ENCODE data around the gene GABRB1. TPM values are rescaled to one million over a fixed set of nuclear protein-coding genes. Genes with fewer than 3 reads are reported as not detected.

The GABRB1 gene
- total RNA-seq, 1 experiment from 2014 or later, result not detected

DNA sequence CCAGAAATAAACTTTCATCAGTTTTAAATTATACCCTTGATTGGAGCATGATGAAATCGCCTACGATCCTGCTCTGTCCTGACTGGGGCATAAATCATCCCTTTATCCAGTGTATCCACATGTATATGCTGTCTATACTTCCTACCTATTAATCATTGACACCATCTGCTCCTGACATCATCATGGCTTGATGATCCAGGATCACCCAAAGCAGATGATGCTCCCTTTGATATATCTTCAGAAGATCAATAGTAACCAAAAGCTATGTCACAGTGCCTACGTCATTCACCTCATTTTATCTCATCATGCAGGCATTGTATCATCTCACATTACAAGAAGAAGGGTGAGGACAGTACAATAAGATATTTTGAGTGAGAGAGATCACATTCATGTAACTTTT lies 294.7 kb downstream of the GABRB1 start:
- H3K9me3 ChIP-seq (ENCODE audit: control insufficient read depth in 1 of 2, insufficient read depth in 1 of 2, low read depth in 1 of 2, low read length in 2 of 2), result no peaks in the 10 kb centered on the region
- TF ChIP-seq EZH2phosphoT487 (IDR thresholded peaks at IDR 0.05; ENCODE audit: borderline replicate concordance) (no peak), ZFX (IDR thresholded peaks at IDR 0.05) (no peak)
- ChIA-PET CTCF (no interaction called here), RAD21 (ENCODE audit: low non-redundant PET in 1 of 2, low total read pairs in 2 of 2, uncharacterized antibody in 2 of 2, unreplicated experiment in 2 of 2) (no interaction called here), POLR2A (no interaction called here)
- no peak overlapping the region for H3K4me2 ChIP-seq (ENCODE audit: low read length)
- DNase-seq (ENCODE audit: low read depth, low spot score) (no peak), ATAC-seq (no peak)
- no peaks in the 10 kb centered on the region for H3K4me1 ChIP-seq (ENCODE audit: control insufficient read depth in 1 of 2, insufficient read depth in 2 of 2, low read length in 2 of 2)
- no peaks in the 10 kb centered on the region for H4K20me1 ChIP-seq (ENCODE audit: insufficient read depth)
- no peak overlapping the region for H3K27ac ChIP-seq (ENCODE audit: low read depth, low read length)
- no peak overlapping the region for H3K9ac ChIP-seq (ENCODE audit: low read length)
- BruUV-seq (replicated peaks), result no TSS peak
- intact Hi-C loops (cut with micrococcal nuclease), result no loop called here
- H3K9me2 ChIP-seq (ENCODE audit: insufficient read depth), result no peaks in the 10 kb centered on the region
- no peaks in the 10 kb centered on the region for H3K36me3 ChIP-seq (ENCODE audit: control insufficient read depth in 1 of 2, insufficient read depth in 2 of 2, low read length in 2 of 2)
- no peak overlapping the region for H3K4me3 ChIP-seq (replicated peaks in 1 of 2; ENCODE audit: low read depth in 1 of 2, low read length in 2 of 2)
- H3K27me3 ChIP-seq (ENCODE audit: insufficient read depth, low read length), result no peaks in the 10 kb centered on the region
- H2AFZ ChIP-seq (ENCODE audit: low read depth, low read length, poor library complexity, severe bottlenecking), result no peak overlapping the region
- H3K79me2 ChIP-seq (ENCODE audit: insufficient read depth, low read length), result no peaks in the 10 kb centered on the region

DNA sequence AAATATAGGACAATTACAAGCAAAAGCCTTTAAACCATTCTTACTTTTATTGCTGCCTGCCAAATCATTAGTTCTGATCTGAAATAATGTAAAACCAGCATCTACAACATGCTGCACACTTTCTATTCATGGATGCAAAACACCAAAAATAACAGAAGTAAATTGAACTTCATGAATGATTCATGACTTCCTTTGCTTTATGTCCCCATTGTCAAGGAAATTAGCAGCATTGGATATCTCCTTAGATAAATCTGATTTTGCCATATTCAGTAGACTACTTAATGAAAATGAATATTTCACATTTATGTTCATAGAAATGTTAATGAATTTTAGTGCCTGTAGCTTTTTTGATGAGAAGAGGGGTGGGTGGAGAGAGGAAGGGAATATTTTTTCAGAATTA lies 299.5 kb downstream of the GABRB1 start:
- H2AFZ ChIP-seq (ENCODE audit: low read depth, low read length, poor library complexity, severe bottlenecking), result no peak overlapping the region
- BruUV-seq (replicated peaks), result no TSS peak
- CTCF ChIA-PET, result no interaction called here
- H3K27me3 ChIP-seq (ENCODE audit: insufficient read depth, low read length), result peaks cover 3% of the 10 kb centered on the region
- no peak for TF ChIP-seq ZNF274 (IDR thresholded peaks at IDR 0.05; ENCODE audit: low read depth, low read length)
- TF ChIP-seq ELF1 (IDR thresholded peaks at IDR 0.05; ENCODE audit: borderline replicate concordance, low read depth), result no peak
- no peak for TF ChIP-seq JUND (IDR thresholded peaks at IDR 0.05)
- TF ChIP-seq SIN3A (IDR thresholded peaks at IDR 0.05; ENCODE audit: low read depth), result no peak
- TF ChIP-seq CEBPB (IDR thresholded peaks at IDR 0.05; ENCODE audit: low read depth), result no peak
- POLR2A ChIA-PET, result no interaction called here
- H3K27ac ChIP-seq (ENCODE audit: low read depth, low read length), result no peak overlapping the region
- no peak for DNase-seq (ENCODE audit: low read depth, low spot score)
- H3K4me3 ChIP-seq (replicated peaks in 1 of 2; ENCODE audit: low read depth in 1 of 2, low read length in 2 of 2), result no peak overlapping the region
- H3K4me2 ChIP-seq (ENCODE audit: low read length), result no peak overlapping the region
- no peaks in the 10 kb centered on the region for H3K79me2 ChIP-seq (ENCODE audit: insufficient read depth, low read length)
- no peak overlapping the region for H3K9ac ChIP-seq (ENCODE audit: low read length)
- RAD21 ChIA-PET (ENCODE audit: low non-redundant PET in 1 of 2, low total read pairs in 2 of 2, uncharacterized antibody in 2 of 2, unreplicated experiment in 2 of 2), result no interaction called here
- no peaks in the 10 kb centered on the region for H3K9me3 ChIP-seq (ENCODE audit: control insufficient read depth in 1 of 2, insufficient read depth in 1 of 2, low read depth in 1 of 2, low read length in 2 of 2)
- intact Hi-C loops (cut with micrococcal nuclease), result no loop called here
- H3K36me3 ChIP-seq (ENCODE audit: control insufficient read depth in 1 of 2, insufficient read depth in 2 of 2, low read length in 2 of 2), result no peaks in the 10 kb centered on the region
- H3K4me1 ChIP-seq (ENCODE audit: control insufficient read depth in 1 of 2, insufficient read depth in 2 of 2, low read length in 2 of 2), result no peaks in the 10 kb centered on the region
- no peaks in the 10 kb centered on the region for H4K20me1 ChIP-seq (ENCODE audit: insufficient read depth)
- no peaks in the 10 kb centered on the region for H3K9me2 ChIP-seq (ENCODE audit: insufficient read depth)
- no peak for ATAC-seq

Measured in HCT116 (cell line).